Kidney epithelial cell (primary cell): ENCODE data around the gene HMGCLL1. TPM values are rescaled to one million over a fixed set of nuclear protein-coding genes. Genes with fewer than 3 reads are reported as not detected.

Experiments used
- DNase-seq: peaks from one replicate; pipeline ENCODE4 v3.0.0-alpha.2; 2010; ENCODE audit warnings: low read depth
- H3K27me3 ChIP-seq: 2 replicates; pipeline ENCODE4 v1.6.0; 2011; ENCODE audit warnings: low read length; ENCODE audit not compliant: control insufficient read depth, insufficient read depth
- H3K36me3 ChIP-seq: 2 replicates; pipeline ENCODE4 v1.5.1; 2011; ENCODE audit warnings: low read length; ENCODE audit not compliant: control insufficient read depth, insufficient read depth
- H3K4me3 ChIP-seq: 2 replicates; pipeline ENCODE4 v1.5.1; 2011; ENCODE audit warnings: low read depth, mild to moderate bottlenecking, control low read depth, low read length
- total RNA-seq: library from RNA; depleted of rRNA; stranded (reverse); fragments of >200 nt; gene quantifications from 2 replicates; pipeline ENCODE4 v1.2.3, GENCODE V29; 2015
- TF ChIP-seq, protein P1 (sequence below): IDR thresholded peaks from 2 replicates; pipeline ENCODE4 v1.5.1; 2011; ENCODE audit warnings: mild to moderate bottlenecking, moderate library complexity, low read length, control low read depth, inconsistent platforms; ENCODE audit not compliant: insufficient read depth, poor library complexity, severe bottlenecking

HMGCLL1 gene
- total RNA-seq, 1 donor from 2014 or later, result 0.25 TPM

GRCh38 chr6:55594442-55594841, 15.4 kb upstream of the HMGCLL1 start:
- no peaks in the 10 kb centered on the region for H3K36me3 ChIP-seq
- DNase-seq, result no peak
- no peaks in the 10 kb centered on the region for H3K27me3 ChIP-seq
- no peak overlapping the region for H3K4me3 ChIP-seq
- TF ChIP-seq, protein P1, sequence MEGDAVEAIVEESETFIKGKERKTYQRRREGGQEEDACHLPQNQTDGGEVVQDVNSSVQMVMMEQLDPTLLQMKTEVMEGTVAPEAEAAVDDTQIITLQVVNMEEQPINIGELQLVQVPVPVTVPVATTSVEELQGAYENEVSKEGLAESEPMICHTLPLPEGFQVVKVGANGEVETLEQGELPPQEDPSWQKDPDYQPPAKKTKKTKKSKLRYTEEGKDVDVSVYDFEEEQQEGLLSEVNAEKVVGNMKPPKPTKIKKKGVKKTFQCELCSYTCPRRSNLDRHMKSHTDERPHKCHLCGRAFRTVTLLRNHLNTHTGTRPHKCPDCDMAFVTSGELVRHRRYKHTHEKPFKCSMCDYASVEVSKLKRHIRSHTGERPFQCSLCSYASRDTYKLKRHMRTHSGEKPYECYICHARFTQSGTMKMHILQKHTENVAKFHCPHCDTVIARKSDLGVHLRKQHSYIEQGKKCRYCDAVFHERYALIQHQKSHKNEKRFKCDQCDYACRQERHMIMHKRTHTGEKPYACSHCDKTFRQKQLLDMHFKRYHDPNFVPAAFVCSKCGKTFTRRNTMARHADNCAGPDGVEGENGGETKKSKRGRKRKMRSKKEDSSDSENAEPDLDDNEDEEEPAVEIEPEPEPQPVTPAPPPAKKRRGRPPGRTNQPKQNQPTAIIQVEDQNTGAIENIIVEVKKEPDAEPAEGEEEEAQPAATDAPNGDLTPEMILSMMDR, result no peak

GRCh38 chr6:55584654-55585354, 5.8 kb upstream of the HMGCLL1 start:
- TF ChIP-seq, protein P1, result no peak
- Histone ChIP-seq H3K27me3 (no peaks in the 10 kb centered on the region), H3K4me3 (no peak overlapping the region), H3K36me3 (no peaks in the 10 kb centered on the region)
- DNase-seq, result no peak

- TF ChIP-seq, protein P1, result no peak
- DNase-seq, result no peak
- peaks cover 4% of the 10 kb centered on the region for H3K27me3 ChIP-seq
- no peaks in the 10 kb centered on the region for H3K36me3 ChIP-seq
- no peak overlapping the region for H3K4me3 ChIP-seq
Observed at GRCh38 chr6:55576811-55577210, 2.2 kb downstream of the HMGCLL1 start.

DNA sequence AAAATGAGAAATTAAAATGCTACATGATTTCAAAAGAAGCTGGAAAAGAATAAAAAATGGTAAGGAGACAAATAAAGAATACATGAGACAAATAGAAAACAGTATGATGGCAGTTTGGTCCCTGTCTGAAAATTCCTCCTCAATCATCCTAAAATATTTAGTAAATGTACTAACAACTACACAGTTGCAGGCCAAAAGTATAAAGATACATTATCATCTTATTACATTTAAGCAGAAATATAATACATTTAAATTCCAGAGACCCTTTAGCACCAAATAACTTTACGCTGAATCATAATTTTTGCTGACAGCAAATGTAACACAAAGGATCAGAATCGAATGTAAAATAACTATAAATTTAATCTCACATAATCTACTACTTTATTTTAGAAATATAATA, 4.4 kb downstream of the HMGCLL1 start:
- Histone ChIP-seq H3K36me3 (no peaks in the 10 kb centered on the region), H3K27me3 (peaks cover 4% of the 10 kb centered on the region), H3K4me3 (no peak overlapping the region)
- TF ChIP-seq, protein P1, result no peak
- no peak for DNase-seq

DNA sequence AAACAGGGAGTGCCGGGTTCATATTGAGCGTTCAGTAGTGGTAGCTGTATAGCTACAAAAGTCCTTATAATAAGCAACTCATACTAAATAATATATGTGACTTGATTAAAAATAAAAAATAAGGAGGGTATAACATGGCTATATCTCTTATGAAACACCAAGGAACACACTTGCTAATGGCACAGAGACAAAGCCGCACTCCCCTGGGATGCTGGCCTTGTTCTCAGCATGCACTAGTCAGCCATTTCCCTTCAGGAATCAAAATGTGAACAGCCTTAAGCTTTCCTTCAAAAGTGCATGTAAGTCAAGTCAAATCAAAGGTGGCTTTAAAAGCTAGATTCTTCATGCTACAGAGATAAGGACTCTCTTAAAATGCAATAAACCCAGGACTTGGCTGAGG, 9.4 kb downstream of the HMGCLL1 start:
- DNase-seq, result no peak
- no peaks in the 10 kb centered on the region for H3K36me3 ChIP-seq
- H3K27me3 ChIP-seq, result no peaks in the 10 kb centered on the region
- no peak overlapping the region for H3K4me3 ChIP-seq
- TF ChIP-seq, protein P1, result no peak

- H3K36me3 ChIP-seq, result no peaks in the 10 kb centered on the region
- no peak for DNase-seq
- TF ChIP-seq, protein P1, result no peak
- no peaks in the 10 kb centered on the region for H3K27me3 ChIP-seq
- no peak overlapping the region for H3K4me3 ChIP-seq
Observed at GRCh38 chr6:55568808-55569439, 10.1 kb downstream of the HMGCLL1 start.
